H1 (cell line): ENCODE results near the gene UBQLN3. TPM values are rescaled to one million over a fixed set of nuclear protein-coding genes. Genes with fewer than 3 reads are reported as not detected.

ENCODE experiments used
- CTCF ChIA-PET: fragments of 300-600 bp; sonication (Branson Sonifier 250); formaldehyde crosslinking; loops from one replicate; lab custom pipeline; 2021; ENCODE audit not compliant: partially characterized antibody; lab: Charles Lee
- POLR2A ChIA-PET: fragments of 300-600 bp; sonication (Branson Sonifier 250); formaldehyde crosslinking; loops from one replicate; lab custom pipeline; 2021; ENCODE audit warnings: inconsistent platforms; ENCODE audit not compliant: partially characterized antibody; lab: Charles Lee
- DNase-seq, 2 experiments: peaks; one replicate each; pipeline versions ENCODE4 v3.0.0 to v3.0.0-alpha.2; 2010 to 2022; ENCODE audit warnings: low spot score in 2 of 2, low read depth in 1 of 2, mixed read lengths in 1 of 2
- FAIRE-seq: peaks from 2 replicates; lab custom pipeline; 2011; peaks lifted over from hg19 to GRCh38; lab: Jason Lieb, UNC
- H2AFZ ChIP-seq: 2 replicates; pipeline ENCODE4 v1.8.1; 2012; ENCODE audit warnings: low read length, inconsistent platforms
- H2AK5ac ChIP-seq: 2 replicates; pipeline ENCODE4 v1.6.1; 2013; ENCODE audit warnings: low read depth, low read length
- H2BK120ac ChIP-seq: replicated peaks from 2 replicates; pipeline ENCODE3; 2013; ENCODE audit warnings: low read depth, low read length, inconsistent platforms
- H2BK12ac ChIP-seq: 2 replicates; pipeline ENCODE4 v1.6.1; 2013; ENCODE audit warnings: low read depth, low read length
- H2BK15ac ChIP-seq: 2 replicates; pipeline ENCODE4 v1.6.1; 2013; ENCODE audit warnings: low read length
- H2BK20ac ChIP-seq: 2 replicates; pipeline ENCODE4 v1.6.1; 2013; ENCODE audit warnings: low read length
- H2BK5ac ChIP-seq: 2 replicates; pipeline ENCODE4 v1.6.1; 2013; ENCODE audit warnings: low read depth, low read length
- H3K14ac ChIP-seq: 2 replicates; pipeline ENCODE4 v1.6.1; 2013; ENCODE audit warnings: inconsistent platforms; ENCODE audit not compliant: insufficient read length
- H3K18ac ChIP-seq: 2 replicates; pipeline ENCODE4 v1.6.1; 2013; ENCODE audit warnings: low read length; ENCODE audit errors: extremely low read depth
- H3K23ac ChIP-seq: 2 replicates; pipeline ENCODE4 v1.6.1; 2013; ENCODE audit warnings: inconsistent platforms; ENCODE audit not compliant: insufficient read length
- H3K23me2 ChIP-seq: 2 replicates; pipeline ENCODE4 v1.6.1; 2013; ENCODE audit warnings: low read depth, low read length
- H3K27ac ChIP-seq: 2 replicates; pipeline ENCODE4 v1.6.1; 2011; ENCODE audit warnings: low read depth, low read length, inconsistent platforms
- H3K27me3 ChIP-seq, 4 experiments: replicated peaks in 1 of 4; 1 replicate in 1 of 4; 2 replicates in 3 of 4; pipeline versions ENCODE4 v1.6.1 to v1.8.1; 2011 to 2013; ENCODE audit warnings: low read length in 3 of 4, mild to moderate bottlenecking in 3 of 4, inconsistent platforms in 2 of 4, mixed read lengths in 2 of 4, moderate library complexity in 1 of 4; ENCODE audit not compliant: control insufficient read depth in 3 of 4, insufficient read depth in 3 of 4; ENCODE audit errors: extremely low read depth in 1 of 4
- H3K36me3 ChIP-seq, 4 experiments: 2 replicates each; pipeline versions ENCODE4 v1.6.1 to v1.8.1; 2011 to 2013; ENCODE audit warnings: mild to moderate bottlenecking in 4 of 4, low read length in 3 of 4, moderate library complexity in 2 of 4, control low read depth in 1 of 4, inconsistent platforms in 1 of 4; ENCODE audit not compliant: insufficient read depth in 4 of 4, control insufficient read depth in 2 of 4
- H3K4ac ChIP-seq: replicated peaks from 2 replicates; pipeline ENCODE3; 2013; ENCODE audit warnings: low read length, low read depth, mixed read lengths, inconsistent platforms; ENCODE audit not compliant: insufficient read length
- H3K4me1 ChIP-seq, 4 experiments: replicated peaks in 1 of 4; 1 replicate in 1 of 4; 2 replicates in 3 of 4; pipeline versions ENCODE4 v1.6.1 to v1.8.1; 2011 to 2013; ENCODE audit warnings: low read length in 3 of 4, inconsistent platforms in 2 of 4, mixed read lengths in 1 of 4; ENCODE audit not compliant: insufficient read depth in 4 of 4, control insufficient read depth in 3 of 4
- H3K4me2 ChIP-seq, 2 experiments: 2 replicates each; pipeline versions ENCODE4 v1.6.1 to v1.8.1; 2011 to 2013; ENCODE audit warnings: low read depth in 2 of 2, low read length in 2 of 2, control low read depth in 1 of 2, inconsistent platforms in 1 of 2, mild to moderate bottlenecking in 1 of 2; ENCODE audit not compliant: insufficient read depth in 1 of 2
- H3K4me3 ChIP-seq, 4 experiments: fragments of 200-600, 300-600 bp in 1 of 4; sonication (generic), shearing (Covaris generic), sonication (Bioruptor Twin) in 1 of 4; 2 replicates each; pipeline versions ENCODE4 v1.5.1 to v1.8.1; 2011 to 2016; ENCODE audit warnings: low read length in 4 of 4, low read depth in 3 of 4, control low read depth in 2 of 4, inconsistent platforms in 2 of 4, mild to moderate bottlenecking in 2 of 4, mixed read lengths in 1 of 4, moderate library complexity in 1 of 4; ENCODE audit not compliant: insufficient read depth in 2 of 4; ENCODE audit errors: extremely low read depth in 1 of 4
- H3K56ac ChIP-seq: replicated peaks from 2 replicates; pipeline ENCODE3; 2013; ENCODE audit warnings: low read depth, mild to moderate bottlenecking, mixed read lengths, low read length, inconsistent platforms; ENCODE audit not compliant: insufficient read length
- H3K79me1 ChIP-seq: 2 replicates; pipeline ENCODE4 v1.6.1; 2013; ENCODE audit warnings: low read depth, low read length, control low read depth
- H3K79me2 ChIP-seq, 2 experiments: 2 replicates each; pipeline versions ENCODE4 v1.6.1 to v1.8.1; 2012 to 2013; ENCODE audit warnings: low read length in 2 of 2, mild to moderate bottlenecking in 2 of 2, inconsistent platforms in 1 of 2; ENCODE audit not compliant: insufficient read depth in 2 of 2, control insufficient read depth in 1 of 2
- H3K9ac ChIP-seq, 4 experiments: replicated peaks in 1 of 4; 1 replicate in 1 of 4; 2 replicates in 3 of 4; pipeline versions ENCODE4 v1.6.1 to v1.8.1; 2011 to 2013; ENCODE audit warnings: low read depth in 3 of 4, low read length in 3 of 4, control low read depth in 2 of 4, mild to moderate bottlenecking in 2 of 4, moderate library complexity in 2 of 4, inconsistent platforms in 1 of 4; ENCODE audit errors: extremely low read depth in 1 of 4
- H3K9me3 ChIP-seq, 2 experiments: 2 replicates each; pipeline versions ENCODE4 v1.6.1 to v1.8.1; 2012 to 2013; ENCODE audit warnings: mild to moderate bottlenecking in 2 of 2, moderate library complexity in 2 of 2, control low read depth in 1 of 2, inconsistent platforms in 1 of 2, low read depth in 1 of 2, low read length in 1 of 2, mixed read lengths in 1 of 2; ENCODE audit not compliant: insufficient read depth in 2 of 2
- H4K20me1 ChIP-seq, 2 experiments: replicated peaks in 1 of 2; 2 replicates each; pipeline versions ENCODE3 to v1.8.1; 2011 to 2013; ENCODE audit warnings: inconsistent platforms in 2 of 2, low read length in 2 of 2, mild to moderate bottlenecking in 1 of 2; ENCODE audit not compliant: insufficient read depth in 2 of 2, control insufficient read depth in 1 of 2
- H4K5ac ChIP-seq: 2 replicates; pipeline ENCODE4 v1.6.1; 2013; ENCODE audit warnings: low read length, low read depth, mixed read lengths, inconsistent platforms; ENCODE audit not compliant: insufficient read length
- H4K8ac ChIP-seq: 2 replicates; pipeline ENCODE4 v1.8.0; 2013; ENCODE audit warnings: mild to moderate bottlenecking, moderate library complexity, low read length, inconsistent platforms; ENCODE audit not compliant: insufficient read depth; ENCODE audit errors: extremely low read depth
- H4K91ac ChIP-seq: replicated peaks from 2 replicates; pipeline ENCODE3; 2013; ENCODE audit warnings: low read length, mixed read lengths, inconsistent platforms; ENCODE audit not compliant: insufficient read length
- ASH2L ChIP-seq: fragments of 200-600, 300-600 bp; sonication (generic); IDR thresholded peaks from one replicate; pipeline ENCODE4 v1.7.1; 2017; ENCODE audit warnings: low read length
- HDAC2 ChIP-seq, 2 experiments: fragments of 300-600 bp in 1 of 2; sonication (generic) in 1 of 2; IDR thresholded peaks; 2 replicates each; pipeline ENCODE4 v1.6.1; 2011 to 2012; ENCODE audit warnings: low read depth in 2 of 2, low read length in 2 of 2, mild to moderate bottlenecking in 2 of 2, moderate library complexity in 2 of 2, borderline replicate concordance in 1 of 2, inconsistent platforms in 1 of 2
- polyA plus RNA-seq, 7 experiments: library from polyadenylated mRNA; depleted of rRNA in 3 of 7; stranded (reverse) in 5 of 7; unstranded in 2 of 7; fragments of >200 nt in 5 of 7; fragments of 200-250 nt in 2 of 7; gene quantifications; 1 replicate in 5 of 7; 2 replicates in 1 of 7; 4 replicates in 1 of 7; pipeline versions ENCODE4 v1.2.1 to v1.2.3, GENCODE V29; 2011 to 2013; ENCODE audit warnings: missing spikeins in 2 of 7, mixed read lengths in 2 of 7
- total RNA-seq: library from RNA; stranded (reverse); fragmentation: NEBNext Ultra II Directional; extraction: Animal tissue kit (Norgen Biotek cat#: 25700); gene quantifications from 2 replicates; pipeline ENCODE4 v1.2.1, GENCODE V29; 2021

UBQLN3 gene
- total and polyA plus RNA-seq, 2 of the 8 experiments (the other 6 are each of a cell fraction or from before 2014, with no cell fraction given): not detected

- DNase-seq: no peak
- no peak for FAIRE-seq
Measured at GRCh38 chr11:5488385-5488784, 21.4 kb downstream of the UBQLN3 start, which contains the start of gene OR52D1. Gene OR52D1, plus strand, starts transcription at chr11:5488685. Its CDS starts 22 bp downstream, at chr11:5488707.

More at GRCh38 chr11:5488385-5488784, 21.4 kb downstream of the UBQLN3 start, which contains the start of gene OR52D1:
- Histone ChIP-seq H3K14ac (no peak within 1 kb of the TSS), H2AK5ac (no peak within 1 kb of the TSS), H3K9me3 (no peaks in the 10 kb centered on the region), H2BK15ac (no peak within 1 kb of the TSS), H3K4me3 (no peak within 1 kb of the TSS), H3K23me2 (peaks cover 2% of the 10 kb centered on the region; the same call in 1 of the 2 replicates), H3K79me2 (no peaks in the 10 kb centered on the region), H3K56ac (no peak within 1 kb of the TSS), H4K20me1 (no peaks in the 10 kb centered on the region), H2BK12ac (no peak within 1 kb of the TSS), H3K18ac (no peak within 1 kb of the TSS), H2BK120ac (no peak within 1 kb of the TSS), H3K4ac (no peak within 1 kb of the TSS), H4K91ac (no peak within 1 kb of the TSS), H3K27me3 (no peaks in the 10 kb centered on the region), H4K8ac (no peak within 1 kb of the TSS), H3K36me3 (no peaks in the 10 kb centered on the region), H3K27ac (no peak within 1 kb of the TSS), H4K5ac (no peak within 1 kb of the TSS), H2AFZ (no peak within 1 kb of the TSS), H2BK5ac (no peak within 1 kb of the TSS), H3K23ac (no peak within 1 kb of the TSS), H3K4me2 (no peak within 1 kb of the TSS), H3K9ac (no peak within 1 kb of the TSS; a peak in 1 of 7 replicates), H3K79me1 (no peaks in the 10 kb centered on the region), H3K4me1 (no peaks in the 10 kb centered on the region), H2BK20ac (no peak within 1 kb of the TSS)
- ChIA-PET POLR2A (no interaction called here), CTCF (no interaction called here)
- no peak for TF ChIP-seq HDAC2 (IDR thresholded peaks at IDR 0.05; ENCODE audit: borderline replicate concordance in 1 of 2, low read depth in 2 of 2, low read length in 2 of 2)
- no peak for TF ChIP-seq ASH2L
